H4 (cell line): Measurements from ENCODE around the gene F2RL1. TPM values are rescaled to one million over a fixed set of nuclear protein-coding genes. Genes with fewer than 3 reads are reported as not detected.
"Not testable (repeated sequence)": the region's sequence is repeated elsewhere in the genome, so short reads cannot be mapped to it uniquely, and the experiment has no call there.

Experiments used
- DNase-seq: peaks from one replicate; pipeline ENCODE4 v3.0.0-alpha.2; 2015; ENCODE audit warnings: low spot score
- total RNA-seq: library from RNA; depleted of rRNA; stranded (reverse); fragments of >200 nt; shearing (Covaris generic); gene quantifications from 2 replicates; pipeline ENCODE4 v1.2.3, GENCODE V29; 2014

F2RL1 gene
- total RNA-seq, 1 experiment from 2014 or later: 59.5 TPM

DNA sequence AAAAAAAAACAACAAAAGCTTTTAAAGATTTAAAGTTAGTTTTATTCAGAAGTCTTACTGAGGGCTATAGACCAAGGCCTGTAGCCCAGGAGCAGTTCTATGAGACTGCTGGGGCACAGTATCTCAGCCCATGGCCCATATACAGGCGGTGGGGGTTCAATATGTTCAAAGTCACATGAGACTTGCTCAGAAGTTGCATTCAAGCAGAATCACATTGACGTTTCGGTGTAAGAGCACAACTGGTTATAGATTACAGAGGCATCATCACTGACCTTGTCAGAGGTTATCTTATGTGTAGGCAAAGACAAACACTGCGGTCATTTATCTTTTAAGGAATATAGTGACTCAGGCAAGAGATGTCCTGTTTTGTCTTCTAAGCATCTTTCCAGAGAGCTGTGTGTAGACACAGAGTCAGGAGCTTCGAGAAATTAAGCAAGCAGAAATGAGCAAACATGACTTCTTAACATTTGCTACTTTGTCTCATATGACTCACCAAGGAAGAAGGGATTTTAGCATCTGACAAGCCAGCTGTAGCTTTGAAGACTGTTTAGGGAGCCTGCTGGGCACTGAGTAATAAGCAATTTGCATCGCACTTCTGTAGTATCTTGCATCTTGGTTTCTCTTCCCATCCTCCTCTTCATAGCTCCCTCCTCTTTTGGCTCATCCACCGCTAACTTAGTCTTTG, 12.9 kb upstream of the F2RL1 start:
- DNase-seq: peak; percentile 82

DNA sequence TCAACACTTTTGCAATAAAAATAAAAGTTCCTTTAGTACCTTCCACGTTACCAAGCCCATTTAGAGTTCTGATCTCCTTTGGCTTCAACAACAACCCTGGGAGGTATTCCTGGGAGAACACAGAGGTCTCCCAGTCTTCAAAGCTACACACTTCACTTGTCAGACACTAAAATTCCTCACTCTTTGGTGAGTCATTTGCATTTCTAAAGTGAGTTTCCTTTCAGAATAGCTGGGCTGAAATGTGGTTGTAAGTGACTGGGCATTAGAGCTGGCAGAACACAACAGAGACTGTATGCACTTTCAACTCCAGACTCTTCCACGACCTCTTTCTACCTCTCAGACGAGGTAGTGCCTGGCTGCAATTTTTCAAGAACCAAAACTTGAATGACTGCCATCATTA, 11.5 kb upstream of the F2RL1 start:
- peak; percentile 46 for DNase-seq

DNA sequence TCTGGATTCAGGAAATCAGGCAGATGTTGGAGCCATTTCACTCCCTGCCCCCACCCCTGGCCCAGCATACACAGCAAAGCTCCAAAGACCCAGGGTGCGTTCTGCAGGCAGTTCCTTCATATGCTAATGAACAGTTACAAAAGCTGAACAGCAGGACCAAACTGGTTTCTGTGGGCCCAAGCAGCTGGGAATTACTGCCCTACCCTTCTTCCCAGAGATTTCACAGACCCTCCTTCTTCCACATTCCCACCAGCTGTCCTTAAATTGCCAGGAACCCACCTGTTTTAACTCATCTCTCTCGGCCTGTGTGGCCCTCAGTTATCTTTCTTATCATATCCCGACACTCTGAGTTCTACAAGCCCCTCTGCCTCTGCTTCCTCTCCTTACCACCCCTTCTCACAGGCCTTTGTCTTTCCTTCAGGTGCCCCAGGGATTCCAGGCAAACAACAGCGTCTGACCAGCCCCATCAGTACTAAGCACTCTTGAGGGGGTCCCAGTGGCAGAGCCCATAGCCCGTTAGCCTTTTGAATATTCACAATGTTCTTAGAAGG, 10.6 kb upstream of the F2RL1 start:
- DNase-seq: no peak

DNA sequence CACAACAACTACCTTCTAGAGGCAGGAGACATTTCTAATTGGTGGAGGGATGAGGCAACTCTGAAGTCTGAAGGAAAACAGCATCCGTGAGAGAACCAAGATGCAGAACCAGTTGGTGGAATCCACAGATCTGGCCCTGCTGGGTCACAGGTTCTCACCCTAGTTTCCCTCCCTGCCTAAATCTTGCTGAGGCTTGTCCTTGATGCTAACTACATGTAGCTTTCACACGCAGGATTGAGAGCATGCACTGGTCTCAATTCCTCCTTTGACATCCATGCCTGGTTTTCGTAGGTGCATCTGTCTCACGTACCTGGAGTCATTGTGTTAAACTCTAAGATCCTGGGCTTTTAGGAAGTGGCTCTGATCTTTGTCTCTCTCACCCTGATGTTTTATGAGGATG, 9.7 kb upstream of the F2RL1 start:
- no peak for DNase-seq

GRCh38 chr5:76810236-76810635, 8.6 kb upstream of the F2RL1 start:
- no peak for DNase-seq

DNA sequence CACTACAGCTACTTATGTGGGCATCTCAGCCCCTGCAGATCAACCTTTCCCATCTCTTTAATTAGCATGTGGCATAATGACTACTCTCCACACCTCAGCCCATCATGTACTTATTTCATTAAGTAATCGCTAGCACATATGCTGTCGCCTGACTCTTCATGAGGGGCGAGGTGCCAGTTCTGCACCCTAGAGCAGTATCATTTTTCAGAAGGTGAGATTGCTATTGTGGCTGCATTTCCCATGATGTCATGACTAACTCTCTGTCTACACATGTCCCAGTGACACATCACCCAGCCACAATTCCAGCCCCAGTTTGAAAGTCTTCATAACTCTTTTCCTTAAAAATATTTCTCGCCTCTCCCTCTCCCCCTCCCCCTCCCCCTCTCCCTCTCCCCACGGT, 7.6 kb upstream of the F2RL1 start:
- peak; percentile 30 for DNase-seq

DNA sequence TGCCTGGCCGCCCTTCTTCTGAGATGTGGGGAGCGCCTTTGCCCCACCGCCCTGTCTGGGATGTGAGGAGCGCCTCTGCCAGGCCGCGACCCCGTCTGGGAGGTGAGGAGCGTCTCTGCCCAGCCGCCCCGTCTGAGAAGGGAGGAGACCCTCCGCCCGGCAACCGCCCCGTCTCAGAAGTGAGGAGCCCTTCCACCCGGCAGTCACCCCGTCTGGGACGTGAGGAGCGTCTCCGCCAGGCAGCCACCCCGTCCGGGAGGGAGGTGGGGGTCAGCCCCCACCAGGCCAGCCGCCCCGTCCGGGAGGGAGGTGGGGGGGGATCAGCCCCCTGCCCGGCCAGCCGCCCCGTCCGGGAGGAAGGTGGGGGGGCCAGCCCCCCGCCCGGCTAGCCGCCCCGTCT, 6.6 kb upstream of the F2RL1 start:
- DNase-seq: not testable (repeated sequence)

- peak; percentile 83 for DNase-seq
These were observed 4.8 kb upstream of the F2RL1 start for GRCh38 chr5:76813982-76814562.

DNA sequence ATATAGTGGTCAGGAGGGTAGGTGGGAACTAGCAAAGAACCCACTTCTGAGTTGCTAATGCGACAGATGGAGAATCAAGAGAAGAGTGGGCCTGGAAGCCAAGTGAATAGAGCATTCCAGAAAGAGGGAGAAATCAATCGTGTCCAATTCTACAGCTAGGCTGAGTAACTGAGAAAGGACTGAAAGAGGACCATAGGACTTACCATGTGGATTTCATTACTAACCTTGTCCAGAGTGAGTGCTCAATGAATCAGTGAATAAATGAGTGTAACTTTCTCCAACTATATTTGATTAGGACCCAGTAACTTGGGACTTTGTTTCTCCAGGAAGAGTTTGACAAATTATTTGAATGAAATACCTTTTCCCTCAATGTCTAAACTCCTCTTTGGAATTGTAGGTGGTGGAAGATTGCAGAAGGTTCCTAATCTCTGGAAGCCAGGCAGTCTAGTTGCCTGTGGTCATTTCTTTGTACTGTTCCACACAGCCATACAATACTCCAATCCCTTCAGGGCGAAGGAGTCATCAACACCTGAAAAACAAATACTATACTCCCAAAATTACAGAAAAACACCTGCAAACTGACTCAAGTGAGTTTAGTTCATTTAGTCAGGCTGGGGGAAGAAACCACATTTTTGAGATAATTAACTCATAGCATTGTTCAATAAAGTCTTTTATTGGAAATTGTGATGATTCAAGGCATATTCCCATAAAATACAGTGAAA, 2.6 kb upstream of the F2RL1 start:
- DNase-seq: no peak

DNA sequence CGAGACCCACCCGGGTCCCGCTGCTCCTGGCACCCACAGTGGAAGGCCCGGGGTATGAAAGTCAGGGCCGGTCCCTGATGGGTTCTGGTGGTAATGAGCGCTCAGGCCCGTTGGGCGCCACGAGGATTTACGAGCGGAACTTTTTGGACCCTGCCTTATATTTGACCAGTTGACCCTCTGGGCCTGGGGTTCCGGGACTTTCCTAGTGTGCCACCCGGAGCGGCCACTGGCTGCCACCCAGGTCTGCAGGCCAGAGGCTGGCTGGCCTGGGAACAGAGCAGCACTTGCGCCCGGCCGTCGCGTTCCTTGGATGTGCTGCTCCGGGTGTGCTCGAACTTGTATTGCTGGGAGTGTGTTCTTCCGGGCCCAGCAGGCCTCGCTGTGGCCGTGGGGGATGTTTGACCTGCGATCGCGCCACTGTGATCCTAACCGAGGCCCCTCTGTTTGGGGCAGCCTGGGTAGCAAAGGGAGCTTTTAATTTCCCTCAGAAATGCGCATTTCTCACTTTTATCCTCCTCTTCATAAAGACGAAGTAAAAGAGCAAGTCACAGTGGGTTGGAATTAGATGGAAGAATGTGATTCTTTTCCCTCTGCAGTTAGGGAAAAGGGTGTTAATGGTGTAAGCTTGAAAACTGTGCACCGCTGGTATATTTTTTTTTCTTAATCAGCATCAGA, 1.2 kb downstream of the F2RL1 start:
- DNase-seq: no peak

DNA sequence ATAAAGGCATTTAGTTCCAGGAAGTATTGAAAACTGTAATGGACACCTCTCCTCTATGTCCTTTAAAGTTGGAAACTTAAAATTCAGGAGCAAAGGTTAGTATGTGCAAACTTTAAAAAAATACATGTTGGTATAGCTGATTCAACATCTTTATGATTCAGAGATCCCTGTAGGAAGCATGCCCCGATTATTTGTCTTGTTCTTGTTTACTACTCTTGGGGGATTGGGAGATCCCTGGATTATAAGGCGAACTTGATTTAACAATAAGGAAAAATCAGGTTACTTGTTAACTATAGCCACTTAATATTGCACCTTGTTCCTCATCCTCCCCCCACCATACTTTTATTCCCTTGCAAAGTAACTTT, 1.7 kb downstream of the F2RL1 start:
- no peak for DNase-seq

DNA sequence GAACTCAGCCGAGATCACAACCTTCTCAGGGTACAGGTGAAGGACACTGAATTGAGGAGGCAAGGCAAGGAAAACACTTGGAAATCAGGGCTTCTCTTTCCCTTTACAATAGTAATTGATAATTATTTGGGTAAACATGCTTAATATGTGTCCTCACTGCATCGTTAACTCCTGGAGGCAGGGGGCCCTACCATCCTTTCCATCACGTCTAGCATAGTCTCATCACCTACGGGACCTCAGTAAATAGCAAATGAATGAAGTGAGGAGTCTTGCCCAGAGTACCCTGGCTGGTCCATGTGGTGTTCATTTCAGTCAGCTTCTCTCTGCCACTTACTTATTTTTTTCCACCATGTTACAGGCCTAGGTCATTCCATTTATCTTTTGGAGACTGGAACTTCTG, 2.3 kb downstream of the F2RL1 start:
- DNase-seq: no peak

DNA sequence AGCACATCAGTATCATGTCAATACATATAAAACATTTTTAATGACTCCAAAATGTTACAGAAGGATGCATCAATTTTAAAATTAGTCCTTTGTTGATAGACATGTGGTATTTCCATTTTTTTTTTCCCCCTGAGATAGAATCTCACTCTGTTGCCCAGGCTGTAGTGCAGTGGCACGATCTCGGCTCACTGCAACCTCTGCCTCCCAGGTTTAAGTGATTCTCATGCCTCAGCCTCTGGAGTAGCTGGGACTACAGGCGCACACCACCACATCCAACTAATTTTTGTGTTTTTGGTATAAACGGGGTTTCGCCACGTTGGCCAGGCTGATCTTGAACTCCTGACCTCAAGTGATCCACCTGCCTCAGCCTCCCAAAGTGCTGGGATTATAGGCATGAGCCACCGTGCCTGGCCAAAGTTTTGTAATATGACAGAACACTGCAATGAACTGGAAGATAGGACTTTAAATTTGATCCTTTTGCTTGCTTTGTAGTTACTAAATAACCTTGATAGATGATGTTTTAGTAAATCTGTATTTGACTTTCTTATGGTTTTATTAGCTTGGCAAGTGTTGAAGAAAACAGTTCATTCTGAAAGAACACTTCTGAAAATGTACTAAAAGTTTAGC, 3.4 kb downstream of the F2RL1 start:
- not testable (repeated sequence) for DNase-seq

- DNase-seq: not testable (repeated sequence)
These were observed 7.6 kb downstream of the F2RL1 start for GRCh38 chr5:76826416-76826815.

- peak; percentile 48 for DNase-seq
These were observed 12.3 kb downstream of the F2RL1 start for GRCh38 chr5:76831110-76831452.

DNA sequence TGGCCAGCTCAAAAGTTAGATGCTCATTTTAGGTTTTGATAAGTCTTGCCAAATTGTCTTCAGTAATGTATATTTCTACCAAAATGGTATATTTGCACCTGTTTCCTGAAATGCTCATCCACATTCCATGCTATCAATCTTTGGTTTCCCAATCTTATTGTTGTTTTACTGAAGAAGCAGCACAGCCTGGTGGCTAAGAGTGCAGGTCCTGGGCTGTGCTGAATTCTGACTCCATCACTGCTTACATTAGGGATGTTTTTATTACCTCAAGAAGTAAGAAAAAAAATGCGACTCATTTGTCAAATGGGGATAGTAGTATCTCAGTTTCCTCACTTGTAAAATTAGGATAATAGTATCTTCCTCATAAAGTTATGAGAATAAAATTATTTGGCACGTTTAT, 17.4 kb downstream of the F2RL1 start:
- DNase-seq: no peak

- no peak for DNase-seq
These were observed 17.8 kb downstream of the F2RL1 start for GRCh38 chr5:76836585-76836984.

GRCh38 chr5:76838481-76839261, 19.8 kb downstream of the F2RL1 start:
- DNase-seq: peak; percentile 91

DNA sequence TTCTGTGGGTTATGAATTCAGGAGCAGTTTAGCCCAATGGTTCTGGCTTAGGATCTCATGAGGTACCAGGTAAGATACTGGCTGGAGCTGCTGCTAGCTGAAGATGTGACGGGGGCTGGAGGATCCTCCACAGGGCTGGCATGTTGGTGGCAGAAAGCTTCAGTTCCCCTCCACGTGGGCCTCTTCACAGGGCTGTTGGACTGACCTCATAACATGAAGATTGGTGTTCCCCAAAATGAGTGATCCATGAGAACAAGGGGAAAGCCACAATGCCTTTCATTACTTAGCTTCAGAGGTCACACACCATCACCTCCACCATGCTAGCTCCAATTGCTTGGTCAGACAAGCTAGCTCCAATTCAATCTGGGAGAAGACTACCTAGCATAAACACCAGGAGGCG, 22.5 kb downstream of the F2RL1 start:
- DNase-seq: no peak

DNA sequence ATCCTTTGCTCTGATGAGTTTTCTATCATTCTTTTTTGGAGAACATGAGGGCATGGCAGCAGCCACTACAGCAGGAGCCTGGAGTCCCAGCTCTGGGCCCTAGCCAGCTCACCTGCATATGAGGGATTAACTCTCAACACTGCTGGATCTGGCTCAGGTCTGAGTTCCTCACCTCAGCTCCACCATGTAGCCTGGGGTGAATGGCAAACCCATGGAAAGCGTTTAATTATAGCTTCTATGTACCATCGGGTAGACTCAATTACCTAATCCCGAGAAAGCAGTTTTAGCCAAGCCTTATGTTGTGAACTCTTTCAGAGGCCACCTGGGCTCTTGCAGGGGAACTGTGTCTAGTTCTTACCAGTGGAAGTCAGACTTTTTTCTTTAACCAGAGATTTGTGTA, 27.1 kb downstream of the F2RL1 start:
- no peak for DNase-seq
